Eye (tissue), 1 donor: ENCODE data around the gene EWSR1.

Experiments used
- DNase-seq: peaks from one replicate; pipeline ENCODE4 v3.0.0-alpha.2; 2015

EWSR1 gene

DNA sequence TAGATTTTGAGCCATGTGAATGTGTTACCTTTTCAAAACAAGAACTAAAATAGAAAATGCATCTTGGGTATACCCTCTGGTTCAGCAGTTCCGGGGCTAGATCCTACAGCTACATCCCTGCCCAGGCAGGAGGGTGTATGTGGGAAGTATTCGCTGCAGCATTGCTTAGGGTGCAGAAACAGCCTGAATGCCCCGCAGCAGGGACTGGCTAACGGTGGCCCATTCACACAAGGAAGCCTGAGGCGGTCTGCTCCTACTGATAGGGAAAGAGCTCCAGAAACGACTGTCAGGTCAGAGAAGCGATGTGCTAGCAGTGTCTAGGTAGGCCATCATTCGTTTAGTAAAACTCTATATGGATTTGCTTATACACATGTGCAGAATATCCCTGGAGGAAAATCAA, 57.3 kb downstream of the EWSR1 start:
- DNase-seq, result no peak

DNA sequence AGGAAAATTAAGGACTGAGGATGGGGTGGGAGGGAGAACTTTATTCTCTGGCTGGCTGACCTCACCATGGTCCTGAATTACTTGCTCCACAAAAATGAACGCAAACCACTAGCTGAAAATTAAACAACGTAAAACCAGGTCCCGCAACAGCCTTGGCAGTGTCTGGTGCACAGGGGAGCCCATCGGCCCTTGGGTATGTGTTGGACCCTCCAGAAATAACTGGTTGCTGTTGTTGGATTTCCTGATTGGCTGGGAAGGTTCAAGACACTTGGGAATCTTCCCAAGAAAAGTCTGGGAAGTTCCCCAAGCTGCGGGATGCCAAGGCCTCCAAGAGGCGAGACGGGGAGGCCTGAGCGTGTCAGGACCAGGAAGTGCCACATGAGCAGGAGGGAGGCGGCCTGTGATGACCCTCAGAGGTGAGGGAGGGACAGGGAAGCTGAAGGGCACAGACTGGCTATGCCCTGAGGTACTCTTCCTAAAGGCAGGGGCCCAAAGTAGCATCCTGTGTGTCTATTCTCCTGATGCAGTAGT, 57.8 kb downstream of the EWSR1 start:
- no peak for DNase-seq

DNA sequence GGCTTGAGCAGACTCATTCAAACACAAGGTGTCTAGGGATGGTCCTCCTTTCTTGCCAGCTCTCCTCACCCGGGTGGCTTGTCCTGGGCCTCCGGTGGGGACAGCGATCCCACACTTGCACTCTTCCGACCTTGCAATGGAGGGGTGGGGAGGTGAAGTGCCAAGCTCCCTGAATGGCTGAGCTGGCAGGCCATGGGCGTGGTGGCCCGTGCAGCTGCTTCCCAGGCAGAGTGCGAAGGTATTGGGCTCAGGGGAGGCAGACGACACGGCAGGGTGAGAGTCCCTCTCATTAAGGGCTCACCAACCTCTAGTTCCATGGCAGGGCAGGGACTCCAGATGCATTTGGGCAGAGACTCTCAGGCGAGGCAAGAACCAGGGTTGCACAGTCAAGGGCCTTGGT, 58.4 kb downstream of the EWSR1 start:
- no peak for DNase-seq

GRCh38 chr22:29327089-29327764, 59.2 kb downstream of the EWSR1 start:
- no peak for DNase-seq

GRCh38 chr22:29328055-29328454, 60.0 kb downstream of the EWSR1 start:
- no peak for DNase-seq

DNA sequence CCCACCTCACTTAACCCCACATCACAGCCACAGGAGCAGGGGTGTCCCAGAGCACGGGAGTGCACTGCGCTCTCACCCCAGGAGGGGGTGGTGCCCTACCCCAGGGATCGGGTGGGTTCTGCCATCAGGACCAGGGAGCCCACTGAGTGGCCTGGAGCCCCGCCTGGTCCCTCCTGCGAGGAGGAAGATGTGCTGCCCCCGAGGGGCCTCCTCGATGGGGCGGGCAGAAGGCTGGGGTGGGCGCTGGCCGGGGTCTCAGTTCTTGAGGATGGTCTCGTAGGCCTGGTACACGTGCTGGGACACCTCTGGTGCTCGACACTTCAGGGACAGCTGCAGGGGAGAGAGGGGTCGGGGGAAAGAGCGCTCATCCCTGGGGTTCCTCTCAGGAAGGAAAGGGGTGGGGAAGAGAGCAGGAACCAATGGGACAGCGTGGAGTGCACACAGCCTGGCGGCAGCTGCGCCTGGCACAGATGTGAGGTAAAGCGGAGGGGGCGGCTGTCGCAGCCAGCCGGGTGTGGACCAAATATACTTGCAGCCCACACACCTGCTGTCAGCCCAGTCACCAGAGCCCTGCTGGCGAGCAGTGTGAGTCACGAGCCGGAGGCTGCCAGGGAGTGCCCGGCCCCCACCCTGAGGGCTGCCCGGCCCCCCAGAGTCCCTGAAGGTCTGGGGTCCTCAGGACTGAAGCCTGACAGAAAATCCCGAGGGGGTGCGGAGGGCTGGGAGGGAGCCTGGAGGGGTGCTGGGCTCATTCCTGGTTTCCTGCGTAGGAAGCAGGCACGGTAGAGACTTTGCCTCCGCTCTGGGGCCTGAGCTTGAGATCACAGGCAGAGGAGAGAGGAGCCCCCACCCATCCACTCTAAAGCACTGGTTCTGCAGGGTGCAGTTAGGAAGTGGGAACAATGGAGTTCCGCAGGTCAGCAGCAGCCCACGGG, 60.8 kb downstream of the EWSR1 start:
- no peak for DNase-seq

DNA sequence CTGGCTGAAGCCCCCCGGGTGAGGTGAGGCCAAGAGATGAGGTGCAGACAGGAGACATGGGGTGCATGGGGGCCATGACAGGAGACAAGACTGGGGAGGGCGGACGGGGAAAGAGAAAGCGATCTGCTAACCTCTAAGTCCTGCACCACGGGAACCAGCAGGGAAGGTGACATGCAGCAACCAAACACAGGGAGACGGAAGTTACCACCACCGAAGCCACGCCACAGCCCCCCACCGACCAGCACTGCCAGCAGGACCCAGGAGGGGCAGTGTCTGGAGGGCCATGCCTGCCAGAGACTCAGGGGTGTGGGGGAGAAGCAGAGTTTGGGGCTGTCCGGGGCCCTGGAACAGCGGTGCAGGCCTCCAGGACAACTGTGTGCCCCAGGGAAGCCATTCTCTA, 61.5 kb downstream of the EWSR1 start:
- no peak for DNase-seq

DNA sequence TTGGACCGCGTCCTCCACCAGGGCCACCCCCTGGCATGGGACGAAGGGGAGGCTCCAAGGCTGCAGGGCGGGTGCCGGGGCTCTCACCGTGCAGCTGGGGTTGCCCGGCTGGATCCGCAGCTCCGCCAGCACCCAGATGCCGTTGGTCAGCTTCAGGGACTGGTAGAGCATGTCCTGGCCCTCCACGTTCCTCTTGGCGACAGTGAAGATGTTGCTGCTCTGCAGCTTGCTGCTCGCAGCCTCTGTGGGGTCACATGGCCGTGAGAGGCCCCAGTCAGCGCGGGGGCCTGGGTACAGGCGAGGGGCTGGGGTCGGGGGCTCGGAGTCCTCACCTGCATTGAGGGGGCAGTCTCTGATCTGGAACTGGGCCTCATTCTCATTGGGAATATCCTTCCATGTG, 62.2 kb downstream of the EWSR1 start:
- no peak for DNase-seq

GRCh38 chr22:29330753-29331152, 62.7 kb downstream of the EWSR1 start:
- no peak for DNase-seq

DNA sequence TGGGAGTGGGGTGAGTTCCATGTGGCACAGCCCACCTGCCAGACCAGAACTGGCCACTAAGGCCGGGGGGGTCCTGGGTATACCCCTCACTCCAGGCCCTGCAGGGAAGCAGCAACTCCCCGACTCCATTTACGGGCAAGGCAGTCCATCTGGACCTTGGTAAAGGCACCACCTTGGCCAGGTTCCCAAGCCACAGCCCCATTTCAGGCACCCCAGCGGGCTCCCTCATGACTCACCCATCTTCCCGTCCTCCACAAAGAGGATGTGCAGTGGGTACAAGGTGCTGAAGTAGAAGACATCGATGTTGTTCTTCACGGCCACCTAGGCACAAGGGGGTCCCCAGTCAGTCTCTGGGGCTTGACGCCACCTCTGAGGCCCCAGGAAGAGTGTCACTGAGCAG, 63.1 kb downstream of the EWSR1 start:
- DNase-seq, result no peak

- DNase-seq, result no peak
Observed at GRCh38 chr22:29331658-29332300, 63.7 kb downstream of the EWSR1 start.

DNA sequence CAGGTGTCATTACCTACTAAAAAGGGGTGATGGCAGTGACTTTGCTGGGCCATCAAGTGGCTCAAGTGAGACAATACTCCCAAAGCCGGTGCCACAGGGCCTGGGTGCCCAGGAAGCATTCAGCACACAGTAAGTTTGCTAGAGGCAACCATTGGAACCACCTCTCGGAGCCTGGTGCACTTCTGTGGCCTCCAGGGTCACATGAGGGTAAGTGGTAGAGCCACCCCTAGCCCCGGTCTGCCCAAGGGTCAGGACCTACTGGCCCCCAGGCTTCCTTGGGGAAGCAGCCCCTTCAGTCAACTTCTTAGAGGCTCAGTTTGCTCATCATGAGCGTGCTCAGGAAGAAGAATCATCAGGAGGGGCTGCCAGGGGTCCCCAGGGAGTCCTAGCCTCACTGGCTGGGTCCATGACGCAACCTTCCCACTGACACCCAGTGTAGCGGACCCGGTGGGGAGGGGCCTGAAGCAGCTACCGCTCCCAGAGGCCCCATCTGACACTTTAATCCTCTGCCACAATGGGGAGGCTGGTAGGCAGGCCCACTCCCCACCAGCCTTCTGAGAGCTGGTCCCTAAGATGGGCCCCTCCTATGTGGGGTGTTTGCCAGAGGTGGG, 64.9 kb downstream of the EWSR1 start:
- no peak for DNase-seq

DNA sequence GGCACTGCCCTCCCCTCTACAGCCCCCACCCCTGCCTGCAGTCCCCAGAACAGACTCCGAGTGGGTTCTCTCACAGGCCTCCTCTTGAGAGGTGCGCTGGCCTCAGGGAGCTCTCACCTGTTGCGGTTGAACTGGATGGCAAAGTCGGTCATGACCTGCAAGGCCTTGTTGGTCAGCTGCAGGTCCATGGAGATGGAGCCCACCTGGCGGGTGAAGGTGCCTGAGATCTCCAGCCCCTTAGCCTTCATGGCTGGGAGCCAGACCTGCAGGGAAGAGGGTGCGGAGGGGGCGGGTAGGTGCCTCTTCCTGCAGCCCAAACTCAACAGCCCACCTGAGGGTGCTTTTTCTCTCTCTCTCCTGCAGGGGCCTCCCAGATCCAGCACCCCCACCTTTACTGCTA, 66.1 kb downstream of the EWSR1 start:
- DNase-seq, result no peak

DNA sequence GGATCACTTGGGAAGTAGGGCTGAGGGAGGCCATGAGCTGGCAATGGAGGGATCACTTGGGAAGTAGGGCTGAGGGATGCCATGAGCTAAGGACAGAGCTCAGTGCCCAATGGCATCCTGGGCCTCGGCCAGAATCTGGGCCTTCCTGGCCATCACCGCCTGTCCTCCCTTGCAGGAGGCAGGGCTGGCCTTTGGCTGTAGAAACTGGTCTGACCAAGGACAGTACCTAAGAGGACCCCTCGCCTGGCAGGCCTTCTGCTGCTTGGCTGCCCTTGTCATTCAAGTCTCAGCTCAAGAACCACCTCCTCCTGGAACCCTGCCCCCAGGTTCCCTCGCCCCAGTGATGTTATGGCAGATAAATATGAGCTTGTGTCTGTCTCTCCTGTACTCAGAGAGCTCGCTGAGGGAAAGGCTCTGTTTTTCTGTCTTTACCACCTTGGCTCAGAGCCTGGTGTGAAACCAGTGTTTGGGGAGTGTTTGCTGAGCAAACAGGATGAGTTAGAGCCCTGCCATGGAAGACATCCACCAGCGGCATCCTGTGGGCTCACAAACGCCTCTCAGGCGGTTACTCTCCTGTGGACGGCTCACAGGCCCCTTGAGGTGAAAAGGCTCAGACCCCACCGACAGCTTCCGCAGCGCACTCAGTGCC, 66.8 kb downstream of the EWSR1 start:
- DNase-seq, result no peak

DNA sequence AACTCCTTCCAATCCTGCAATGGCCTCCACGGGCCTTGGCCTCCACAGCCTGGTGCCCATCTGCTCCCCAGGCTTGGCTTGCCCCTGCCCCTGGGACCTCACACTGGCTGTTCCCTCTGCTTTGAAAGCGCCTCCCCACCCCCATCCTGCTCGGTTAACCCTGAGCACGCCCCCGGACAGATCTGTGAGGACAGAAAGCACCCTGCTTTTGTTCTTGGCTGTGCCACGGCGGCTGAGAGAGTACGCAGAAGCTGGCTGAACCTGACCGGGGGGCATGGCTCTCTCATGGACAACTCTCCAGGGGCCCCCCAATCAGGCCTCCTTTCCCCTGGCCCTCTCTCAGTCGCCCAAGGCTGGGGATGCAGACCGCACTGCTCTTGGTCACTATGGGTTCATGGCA, 67.6 kb downstream of the EWSR1 start:
- no peak for DNase-seq

- no peak for DNase-seq
Observed at GRCh38 chr22:29336751-29337490, 68.9 kb downstream of the EWSR1 start.

- no peak for DNase-seq
Observed at GRCh38 chr22:29337631-29338284, 69.7 kb downstream of the EWSR1 start.

GRCh38 chr22:29338398-29338797, 70.3 kb downstream of the EWSR1 start:
- DNase-seq, result no peak

- no peak for DNase-seq
Observed at GRCh38 chr22:29339381-29340235, 71.5 kb downstream of the EWSR1 start.

GRCh38 chr22:29340566-29340965, 72.5 kb downstream of the EWSR1 start:
- DNase-seq, result no peak
